ENCODE measurements around the gene GOLGA8K.
"Not testable (repeated sequence)": the region's sequence is repeated elsewhere in the genome, so short reads cannot be mapped to it uniquely, and the experiment has no call there.

DNA sequence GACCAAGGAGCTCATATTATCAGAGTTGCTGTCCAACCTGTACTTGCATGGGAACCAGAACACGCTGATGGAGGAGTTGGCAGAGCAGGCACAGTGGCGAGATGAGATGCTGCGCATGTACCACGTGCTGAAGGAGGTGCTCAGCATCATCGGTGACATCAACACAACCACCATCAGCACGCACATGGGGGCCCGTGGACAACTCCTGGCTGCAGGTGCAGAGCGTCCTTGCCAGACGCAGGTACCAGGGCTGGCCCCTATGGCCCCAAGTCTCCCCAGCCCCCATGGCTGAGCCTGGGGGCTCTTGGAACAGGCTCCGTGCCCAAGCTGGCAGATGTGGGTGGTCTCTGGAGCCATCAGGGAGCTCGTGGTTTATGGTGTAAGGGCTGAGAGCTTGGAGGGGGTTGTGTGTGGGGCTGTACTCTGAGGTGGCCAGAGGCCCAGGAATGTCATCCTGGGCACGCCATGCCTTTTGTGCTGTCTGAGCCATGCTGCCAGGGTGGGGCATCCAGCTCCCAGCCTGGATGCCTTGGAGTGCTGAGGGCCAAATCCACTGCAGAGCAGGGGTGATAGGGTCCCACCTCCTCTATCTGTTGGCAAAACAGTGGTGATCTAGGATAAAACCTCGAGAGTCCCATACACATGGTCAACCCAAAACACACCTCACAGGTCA is 17.1 kb downstream of the GOLGA8K start:
- TF ChIP-seq, protein P1, sequence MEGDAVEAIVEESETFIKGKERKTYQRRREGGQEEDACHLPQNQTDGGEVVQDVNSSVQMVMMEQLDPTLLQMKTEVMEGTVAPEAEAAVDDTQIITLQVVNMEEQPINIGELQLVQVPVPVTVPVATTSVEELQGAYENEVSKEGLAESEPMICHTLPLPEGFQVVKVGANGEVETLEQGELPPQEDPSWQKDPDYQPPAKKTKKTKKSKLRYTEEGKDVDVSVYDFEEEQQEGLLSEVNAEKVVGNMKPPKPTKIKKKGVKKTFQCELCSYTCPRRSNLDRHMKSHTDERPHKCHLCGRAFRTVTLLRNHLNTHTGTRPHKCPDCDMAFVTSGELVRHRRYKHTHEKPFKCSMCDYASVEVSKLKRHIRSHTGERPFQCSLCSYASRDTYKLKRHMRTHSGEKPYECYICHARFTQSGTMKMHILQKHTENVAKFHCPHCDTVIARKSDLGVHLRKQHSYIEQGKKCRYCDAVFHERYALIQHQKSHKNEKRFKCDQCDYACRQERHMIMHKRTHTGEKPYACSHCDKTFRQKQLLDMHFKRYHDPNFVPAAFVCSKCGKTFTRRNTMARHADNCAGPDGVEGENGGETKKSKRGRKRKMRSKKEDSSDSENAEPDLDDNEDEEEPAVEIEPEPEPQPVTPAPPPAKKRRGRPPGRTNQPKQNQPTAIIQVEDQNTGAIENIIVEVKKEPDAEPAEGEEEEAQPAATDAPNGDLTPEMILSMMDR (IDR thresholded peaks at IDR 0.05; ENCODE audit: low read depth, low read length) = not testable (repeated sequence)
- TF ChIP-seq POLR2A (IDR thresholded peaks at IDR 0.05; ENCODE audit: extremely low read depth, insufficient read length); MYC (IDR thresholded peaks at IDR 0.05; ENCODE audit: low read depth, low read length): not testable (repeated sequence)
- TF ChIP-seq, protein P2, sequence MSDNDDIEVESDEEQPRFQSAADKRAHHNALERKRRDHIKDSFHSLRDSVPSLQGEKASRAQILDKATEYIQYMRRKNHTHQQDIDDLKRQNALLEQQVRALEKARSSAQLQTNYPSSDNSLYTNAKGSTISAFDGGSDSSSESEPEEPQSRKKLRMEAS (IDR thresholded peaks at IDR 0.05; ENCODE audit: low read depth, low read length) = not testable (repeated sequence)

Data from NB4 (cell line).